Epithelial cell of esophagus (primary cell): Measurements from ENCODE around the gene LGI4.

Source experiments
- DNase-seq: peaks from one replicate; pipeline ENCODE4 v3.0.0; 2010; ENCODE audit warnings: low read depth
- H3K4me3 ChIP-seq: 2 replicates; pipeline ENCODE4 v1.5.1; 2011; ENCODE audit warnings: mild to moderate bottlenecking, low read length, control low read depth
- TF ChIP-seq, protein P1 (sequence below): IDR thresholded peaks from 2 replicates; pipeline ENCODE4 v1.5.1; 2011; ENCODE audit warnings: low read depth, mild to moderate bottlenecking, low read length, control low read depth, inconsistent platforms; ENCODE audit not compliant: insufficient read depth; ENCODE audit errors: missing control alignments

The LGI4 gene

DNA sequence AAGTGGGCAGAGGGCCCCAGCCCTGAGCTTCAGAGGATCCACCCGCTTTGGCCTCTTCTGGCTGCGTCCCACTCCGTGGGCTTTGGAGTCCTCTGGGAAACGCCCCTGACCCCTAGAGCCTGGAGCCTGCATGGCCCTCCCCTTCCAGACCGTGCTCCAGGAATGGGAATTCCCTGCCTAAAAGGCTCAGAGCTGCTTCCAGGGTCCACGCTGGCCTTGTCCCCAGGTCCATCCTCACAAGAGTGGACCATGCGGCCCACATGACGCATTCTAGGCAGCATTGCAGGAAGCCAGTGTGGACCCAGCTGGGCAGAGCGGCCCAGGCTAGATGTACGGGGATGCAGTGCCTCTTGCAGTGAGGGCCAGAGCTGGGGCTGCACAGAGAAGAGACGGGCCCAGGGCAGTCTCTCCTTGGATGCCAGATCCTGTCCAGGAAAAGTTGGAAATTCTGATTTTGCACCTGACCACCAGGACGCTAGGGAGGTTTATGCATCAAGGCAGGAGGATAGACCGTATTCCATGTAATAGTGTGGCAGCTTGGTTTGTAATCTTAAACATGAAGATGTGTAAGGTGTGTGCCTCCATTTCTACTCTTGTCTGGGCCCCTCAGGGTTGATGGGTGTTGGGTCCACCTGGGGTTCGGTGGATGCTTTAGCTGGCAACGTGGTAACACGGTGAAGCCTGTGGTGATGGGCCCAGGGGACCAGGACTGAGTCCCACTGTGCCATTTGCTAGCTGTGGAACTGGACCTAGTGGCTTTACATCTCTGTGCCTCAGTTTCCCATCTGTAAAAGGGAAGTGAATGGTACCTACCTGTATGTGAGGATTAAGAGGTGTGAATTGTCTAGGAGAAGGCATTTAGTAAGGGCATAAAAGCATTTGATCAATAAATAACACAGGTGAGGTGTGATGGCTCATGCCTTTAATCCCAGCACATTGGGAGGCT, 34.0 kb downstream of the LGI4 start:
- TF ChIP-seq, protein P1, sequence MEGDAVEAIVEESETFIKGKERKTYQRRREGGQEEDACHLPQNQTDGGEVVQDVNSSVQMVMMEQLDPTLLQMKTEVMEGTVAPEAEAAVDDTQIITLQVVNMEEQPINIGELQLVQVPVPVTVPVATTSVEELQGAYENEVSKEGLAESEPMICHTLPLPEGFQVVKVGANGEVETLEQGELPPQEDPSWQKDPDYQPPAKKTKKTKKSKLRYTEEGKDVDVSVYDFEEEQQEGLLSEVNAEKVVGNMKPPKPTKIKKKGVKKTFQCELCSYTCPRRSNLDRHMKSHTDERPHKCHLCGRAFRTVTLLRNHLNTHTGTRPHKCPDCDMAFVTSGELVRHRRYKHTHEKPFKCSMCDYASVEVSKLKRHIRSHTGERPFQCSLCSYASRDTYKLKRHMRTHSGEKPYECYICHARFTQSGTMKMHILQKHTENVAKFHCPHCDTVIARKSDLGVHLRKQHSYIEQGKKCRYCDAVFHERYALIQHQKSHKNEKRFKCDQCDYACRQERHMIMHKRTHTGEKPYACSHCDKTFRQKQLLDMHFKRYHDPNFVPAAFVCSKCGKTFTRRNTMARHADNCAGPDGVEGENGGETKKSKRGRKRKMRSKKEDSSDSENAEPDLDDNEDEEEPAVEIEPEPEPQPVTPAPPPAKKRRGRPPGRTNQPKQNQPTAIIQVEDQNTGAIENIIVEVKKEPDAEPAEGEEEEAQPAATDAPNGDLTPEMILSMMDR, result no peak

DNA sequence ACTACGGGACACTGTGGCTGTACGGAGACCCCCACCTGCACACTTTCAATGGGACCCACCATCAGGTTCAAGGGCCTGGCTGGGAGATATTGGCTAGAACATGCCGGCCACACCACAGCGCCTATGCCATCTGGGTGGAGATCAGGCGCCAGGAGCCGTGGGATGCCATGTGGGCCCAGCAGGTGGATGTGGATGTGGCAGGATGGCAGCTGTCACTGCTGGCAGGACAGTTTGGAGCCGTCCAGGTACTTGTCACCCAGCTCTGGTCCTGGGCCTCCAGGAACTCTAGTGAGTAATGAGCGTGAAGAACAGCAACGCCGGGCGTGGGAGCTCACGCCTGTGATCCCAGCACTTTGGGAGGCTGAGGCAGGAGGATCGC, 35.0 kb downstream of the LGI4 start:
- TF ChIP-seq, protein P1, result no peak
- no peak for DNase-seq
- H3K4me3 ChIP-seq, result no peak overlapping the region

More for the DNA sequence above, 34.0 kb downstream of the LGI4 start:
- DNase-seq, result no peak
- no peak overlapping the region for H3K4me3 ChIP-seq

DNA sequence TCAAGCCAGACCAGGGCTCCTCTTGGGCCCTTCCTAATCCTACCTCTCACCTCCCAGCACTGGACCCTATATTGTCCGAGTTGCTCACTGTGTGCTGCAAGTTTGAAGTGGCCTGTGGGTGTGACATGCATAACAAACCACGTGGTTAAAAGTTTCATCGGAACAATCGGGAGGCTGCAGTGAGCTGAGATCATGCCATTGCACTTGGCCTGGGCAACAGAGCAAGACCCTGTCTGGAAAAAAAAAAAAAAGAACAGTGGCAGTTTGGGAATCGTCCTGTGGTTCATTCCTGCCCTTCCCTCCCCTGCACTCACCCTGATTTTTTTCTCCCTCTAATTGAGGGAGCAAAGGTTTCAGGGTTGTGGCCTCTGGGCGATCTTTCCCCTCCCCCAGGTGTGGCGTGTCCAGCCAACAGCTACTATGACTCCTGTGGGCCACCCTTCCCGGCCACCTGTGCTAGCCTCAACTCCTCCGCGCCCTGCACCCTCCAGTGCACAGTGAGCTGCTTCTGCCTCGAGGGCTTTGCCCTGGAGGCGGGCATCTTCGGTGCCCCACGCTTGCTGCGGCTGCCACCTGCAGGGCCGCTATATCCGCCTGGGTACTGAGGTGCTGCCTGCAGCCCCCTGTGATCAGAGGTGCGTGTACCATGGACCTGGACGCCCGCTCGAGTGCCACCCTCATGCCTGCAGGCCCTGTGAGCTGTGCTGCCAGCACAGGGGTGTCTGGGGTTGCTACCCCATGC, 35.5 kb downstream of the LGI4 start:
- TF ChIP-seq, protein P1, result no peak
- H3K4me3 ChIP-seq, result no peak overlapping the region
- DNase-seq, result no peak

DNA sequence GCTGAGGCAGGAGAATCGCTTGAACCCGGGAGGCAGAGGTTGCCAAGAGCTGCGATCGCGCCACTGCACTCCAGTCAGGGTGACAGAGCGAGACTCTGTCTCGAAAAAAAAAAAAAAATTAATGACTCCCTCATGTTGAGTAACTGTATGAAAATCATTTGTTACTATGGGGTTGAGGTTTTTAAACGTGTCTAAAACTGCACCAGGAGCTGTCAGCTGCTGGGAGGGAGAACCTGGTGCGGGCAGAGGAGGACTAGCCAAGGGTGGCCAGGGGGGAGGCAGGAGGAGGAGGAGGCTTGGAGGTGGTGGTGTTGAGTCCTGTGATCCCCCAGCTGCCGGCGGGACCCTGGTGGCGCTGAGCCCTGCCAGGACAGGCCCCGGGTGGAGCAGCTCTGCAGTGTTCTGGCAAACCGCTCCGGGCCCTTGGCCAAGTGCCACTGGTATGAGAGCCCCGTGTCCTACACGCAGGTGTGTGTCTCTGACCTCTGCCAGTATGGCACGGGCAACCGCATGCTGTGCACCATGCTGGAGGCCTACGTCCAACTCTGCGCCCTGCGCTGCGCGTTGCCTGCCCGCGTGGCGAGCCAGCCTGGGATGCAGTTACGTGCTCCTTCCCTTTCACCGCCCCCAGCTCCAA, 36.3 kb downstream of the LGI4 start:
- TF ChIP-seq, protein P1, result no peak
- H3K4me3 ChIP-seq, result no peak overlapping the region
- DNase-seq, result peak; percentile 77

DNA sequence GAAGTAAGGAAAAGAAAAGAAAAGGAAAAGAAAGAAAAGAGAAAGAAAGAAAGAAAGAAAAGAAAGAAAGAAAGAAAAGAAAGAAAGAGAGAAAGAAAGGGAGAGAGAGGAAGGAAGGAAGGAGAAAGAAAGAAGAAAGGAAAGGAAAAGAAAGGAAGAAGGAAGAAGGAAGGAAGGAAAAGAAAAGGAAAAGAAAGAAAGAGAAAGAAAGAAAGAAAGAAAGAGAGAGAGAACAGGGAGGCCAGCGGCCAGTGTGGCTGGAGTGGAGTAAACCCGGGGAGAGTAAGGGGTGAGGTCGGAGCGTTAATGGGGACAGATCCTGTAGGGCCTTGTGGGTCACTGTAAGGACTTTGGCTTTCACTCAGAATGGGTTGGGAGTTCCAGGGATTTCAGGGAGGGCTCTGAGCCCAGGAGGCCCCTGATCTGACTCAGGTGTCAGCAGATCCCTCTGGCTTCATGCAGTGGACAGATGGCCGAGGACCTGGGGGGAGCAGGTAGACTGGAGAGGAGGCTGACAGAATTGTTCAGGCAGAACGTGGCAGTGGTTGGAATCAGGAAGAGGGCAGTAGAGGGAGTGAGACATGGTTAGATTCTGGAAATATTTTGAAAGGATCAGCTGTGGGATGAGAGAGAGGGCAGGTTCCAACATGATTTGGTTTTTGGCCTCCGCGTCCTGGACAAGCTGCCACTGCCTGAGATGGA, 39.0 kb downstream of the LGI4 start:
- peak; percentile 87 for DNase-seq
- H3K4me3 ChIP-seq, result no peak overlapping the region
- TF ChIP-seq, protein P1, result peak; percentile 30

DNA sequence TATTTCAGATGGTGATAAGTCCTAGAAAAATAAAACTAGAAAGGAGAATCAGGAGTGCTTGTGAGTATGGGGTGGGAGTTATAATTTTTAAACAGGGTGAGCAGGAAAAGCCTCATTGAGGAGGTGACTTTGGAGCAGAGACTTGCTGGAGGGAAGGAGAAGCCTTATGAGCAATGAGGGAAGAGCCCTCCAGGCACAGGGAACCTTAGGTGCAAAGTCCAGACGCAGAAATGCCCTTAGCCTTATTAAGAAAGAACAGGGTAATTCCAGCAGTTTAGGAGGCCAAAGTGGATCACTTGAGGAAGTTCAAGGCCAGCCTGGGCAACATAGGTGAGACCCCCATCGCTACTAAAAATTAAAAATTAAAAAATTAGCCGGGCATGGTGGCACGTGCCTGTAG, 40.2 kb downstream of the LGI4 start:
- H3K4me3 ChIP-seq, result no peak overlapping the region
- DNase-seq, result no peak
- TF ChIP-seq, protein P1, result no peak
